CD14-positive monocyte (primary cell): ENCODE data around the gene ZZZ3. TPM values are rescaled to one million over a fixed set of nuclear protein-coding genes. Genes with fewer than 3 reads are reported as not detected.

ENCODE experiments used
- DNase-seq, 3 donors: peaks; one replicate each; pipeline ENCODE4 v3.0.0-alpha.2; 2011 to 2022
- H2AFZ ChIP-seq: 2 replicates; pipeline ENCODE4 v1.6.0; 2012; ENCODE audit warnings: mild to moderate bottlenecking, low read depth, low read length, inconsistent platforms; ENCODE audit not compliant: insufficient read depth, poor library complexity, severe bottlenecking
- H3K27ac ChIP-seq, 2 donors: 1 replicate in 1 of 2; 2 replicates in 1 of 2; pipeline ENCODE4 v1.5.1; 2012 to 2013; ENCODE audit warnings: low read length in 2 of 2, control low read depth in 1 of 2, inconsistent platforms in 1 of 2, low read depth in 1 of 2, mild to moderate bottlenecking in 1 of 2
- H3K27me3 ChIP-seq, 2 donors: one replicate each; pipeline versions ENCODE4 v1.6.0 to v1.6.1; 2011 to 2013; ENCODE audit warnings: low read length in 2 of 2; ENCODE audit not compliant: control insufficient read depth in 2 of 2, insufficient read depth in 2 of 2
- H3K36me3 ChIP-seq, 2 donors: replicated peaks in 1 of 2; 1 replicate in 1 of 2; 2 replicates in 1 of 2; pipeline versions ENCODE4 v1.5.1 to v1.6.1; 2012 to 2013; ENCODE audit warnings: low read length in 2 of 2, control low read depth in 1 of 2, inconsistent platforms in 1 of 2, mild to moderate bottlenecking in 1 of 2; ENCODE audit not compliant: insufficient read depth in 2 of 2, control insufficient read depth in 1 of 2
- H3K4me1 ChIP-seq, 2 donors: 1 replicate in 1 of 2; 2 replicates in 1 of 2; pipeline versions ENCODE4 v1.5.1 to v1.6.1; 2012 to 2013; ENCODE audit warnings: low read length in 2 of 2, control low read depth in 1 of 2, inconsistent platforms in 1 of 2, mild to moderate bottlenecking in 1 of 2, moderate library complexity in 1 of 2; ENCODE audit not compliant: insufficient read depth in 2 of 2, control insufficient read depth in 1 of 2
- H3K4me2 ChIP-seq: replicated peaks from 2 replicates; pipeline ENCODE3; 2012; ENCODE audit warnings: low read length, moderate library complexity, mild to moderate bottlenecking; ENCODE audit not compliant: poor library complexity, severe bottlenecking; ENCODE audit errors: extremely low read depth
- H3K4me3 ChIP-seq, 3 experiments: fragments of 200-600 bp in 1 of 3; sonication (generic) in 1 of 3; replicated peaks in 1 of 3; 1 replicate in 2 of 3; 2 replicates in 1 of 3; pipeline ENCODE4 v1.5.1; 2011 to 2013; ENCODE audit warnings: low read length in 3 of 3, mild to moderate bottlenecking in 3 of 3, control low read depth in 2 of 3, low read depth in 2 of 3, inconsistent platforms in 1 of 3, moderate library complexity in 1 of 3
- H3K79me2 ChIP-seq: 2 replicates; pipeline ENCODE4 v1.6.0; 2012; ENCODE audit warnings: mild to moderate bottlenecking, control low read depth, inconsistent platforms, low read length, moderate library complexity; ENCODE audit not compliant: insufficient read depth
- H3K9ac ChIP-seq: 2 replicates; pipeline ENCODE4 v1.6.0; 2017; ENCODE audit warnings: low read length, mild to moderate bottlenecking; ENCODE audit not compliant: insufficient read depth, poor library complexity, severe bottlenecking
- H3K9me3 ChIP-seq, 2 donors: replicated peaks in 1 of 2; 1 replicate in 1 of 2; 2 replicates in 1 of 2; pipeline versions ENCODE4 v1.5.1 to v1.6.1; 2012 to 2013; ENCODE audit warnings: low read length in 2 of 2, control low read depth in 1 of 2; ENCODE audit not compliant: control insufficient read depth in 1 of 2, insufficient read depth in 1 of 2
- H4K20me1 ChIP-seq: 2 replicates; pipeline ENCODE4 v1.6.0; 2012; ENCODE audit warnings: mild to moderate bottlenecking, low read length, control low read depth, moderate library complexity; ENCODE audit not compliant: insufficient read depth
- H3K27ac Mint-ChIP-seq, 7 donors: one replicate each; pipeline ENCODE4 v1.8.0; 2020; ENCODE audit warnings: mild to moderate bottlenecking in 7 of 7, mixed read lengths in 7 of 7, moderate library complexity in 6 of 7, inconsistent platforms in 2 of 7
- H3K27me3 Mint-ChIP-seq, 3 donors: one replicate each; pipeline ENCODE4 v1.8.0; 2021 to 2022; ENCODE audit warnings: low read depth in 3 of 3, mild to moderate bottlenecking in 3 of 3, mixed read lengths in 3 of 3, moderate library complexity in 3 of 3, inconsistent platforms in 1 of 3
- H3K36me3 Mint-ChIP-seq, 2 donors: one replicate each; pipeline ENCODE4 v1.8.0; 2020; ENCODE audit warnings: mixed read lengths in 2 of 2, inconsistent platforms in 1 of 2, mild to moderate bottlenecking in 1 of 2
- H3K4me1 Mint-ChIP-seq: one replicate; pipeline ENCODE4 v1.8.0; 2020; ENCODE audit warnings: mild to moderate bottlenecking, mixed read lengths
- H3K4me3 Mint-ChIP-seq, 2 donors: one replicate each; pipeline ENCODE4 v1.8.0; 2020; ENCODE audit warnings: mild to moderate bottlenecking in 2 of 2, mixed read lengths in 2 of 2, moderate library complexity in 1 of 2
- H3K9me3 Mint-ChIP-seq, 7 donors: one replicate each; pipeline ENCODE4 v1.8.0; 2020 to 2022; ENCODE audit warnings: mixed read lengths in 7 of 7, mild to moderate bottlenecking in 6 of 7, moderate library complexity in 6 of 7, inconsistent platforms in 2 of 7
- WGBS: methylation state at CpG from one replicate; pipeline ENCODE4 v1.1.5; 2013; ENCODE audit warnings: missing lambda C conversion rate; ENCODE audit not compliant: insufficient coverage; 5-methylcytosine and 5-hydroxymethylcytosine counted together
- intact Hi-C, 2 donors: fragments of 100-400 bp; cut with micrococcal nuclease; formaldehyde crosslinking; loops; one replicate each; pipeline versions ENCODE4 v1.15.0 to v1.15.1; 2023
- polyA plus RNA-seq, 3 donors: library from polyadenylated mRNA; depleted of rRNA in 1 of 3; unstranded in 2 of 3; stranded (reverse) in 1 of 3; fragments of 300-500 nt in 2 of 3; fragments of >200 nt in 1 of 3; fragmentation: Illumina TruSeq in 2 of 3; gene quantifications; 1 replicate in 2 of 3; 2 replicates in 1 of 3; pipeline ENCODE4 v1.2.3, GENCODE V29; 2012 to 2021
- TF ChIP-seq, protein P1 (sequence below): fragments of 200-600 bp; IDR thresholded peaks from one replicate; pipeline ENCODE4 v1.8.0; 2022; ENCODE audit warnings: antibody characterized with exemption, mild to moderate bottlenecking

The ZZZ3 gene
- polyA plus RNA-seq, 3 donors = 8.1 to 12.3 (median 10.0) TPM

DNA sequence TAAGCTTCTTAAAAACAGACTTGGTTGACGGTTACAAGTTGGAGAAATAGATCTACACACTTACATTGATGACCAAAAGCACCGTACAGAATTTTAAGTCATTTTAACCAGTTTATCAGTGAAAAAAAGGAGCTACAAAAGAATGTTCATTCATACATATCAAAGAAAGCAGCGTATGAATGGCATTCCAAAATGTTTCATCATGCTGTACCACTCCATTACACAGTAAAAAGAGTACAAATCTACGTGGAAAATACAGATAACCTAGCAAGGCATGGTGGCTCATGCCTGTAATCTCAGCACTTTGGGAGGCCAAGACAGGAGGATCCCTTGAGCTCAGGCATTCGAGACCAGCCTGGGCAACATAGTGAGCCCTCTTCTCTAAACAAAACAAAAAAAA lies 40.3 kb downstream of the ZZZ3 start:
- Mint-ChIP-seq H3K9me3 (peaks cover 0 to 2% (median 0%) of the 10 kb centered on the region in 7 donors), H3K4me1 (peaks cover 6% of the 10 kb centered on the region), H3K4me3 (no peak overlapping the region), H3K36me3 (peaks cover 28 to 39% of the 10 kb centered on the region in 2 donors), H3K27me3 (no peaks in the 10 kb centered on the region), H3K27ac (peak overlapping the region in 2 of 7 donors; percentile 12 to 64)
- 100% methylated on average over 2 of the region's 5 CpGs for WGBS
- Histone ChIP-seq H2AFZ (no peak overlapping the region), H3K4me3 (no peak overlapping the region), H3K4me2 (no peak overlapping the region), H3K4me1 (no peaks in the 10 kb centered on the region), H4K20me1 (peaks cover 32% of the 10 kb centered on the region), H3K36me3 (peaks cover 13 to 53% of the 10 kb centered on the region in 2 donors), H3K9ac (no peak overlapping the region), H3K27ac (no peak overlapping the region), H3K9me3 (no peaks in the 10 kb centered on the region), H3K79me2 (peaks cover 52% of the 10 kb centered on the region), H3K27me3 (no peaks in the 10 kb centered on the region)
- intact Hi-C loops = no loop called here
- TF ChIP-seq, protein P1, sequence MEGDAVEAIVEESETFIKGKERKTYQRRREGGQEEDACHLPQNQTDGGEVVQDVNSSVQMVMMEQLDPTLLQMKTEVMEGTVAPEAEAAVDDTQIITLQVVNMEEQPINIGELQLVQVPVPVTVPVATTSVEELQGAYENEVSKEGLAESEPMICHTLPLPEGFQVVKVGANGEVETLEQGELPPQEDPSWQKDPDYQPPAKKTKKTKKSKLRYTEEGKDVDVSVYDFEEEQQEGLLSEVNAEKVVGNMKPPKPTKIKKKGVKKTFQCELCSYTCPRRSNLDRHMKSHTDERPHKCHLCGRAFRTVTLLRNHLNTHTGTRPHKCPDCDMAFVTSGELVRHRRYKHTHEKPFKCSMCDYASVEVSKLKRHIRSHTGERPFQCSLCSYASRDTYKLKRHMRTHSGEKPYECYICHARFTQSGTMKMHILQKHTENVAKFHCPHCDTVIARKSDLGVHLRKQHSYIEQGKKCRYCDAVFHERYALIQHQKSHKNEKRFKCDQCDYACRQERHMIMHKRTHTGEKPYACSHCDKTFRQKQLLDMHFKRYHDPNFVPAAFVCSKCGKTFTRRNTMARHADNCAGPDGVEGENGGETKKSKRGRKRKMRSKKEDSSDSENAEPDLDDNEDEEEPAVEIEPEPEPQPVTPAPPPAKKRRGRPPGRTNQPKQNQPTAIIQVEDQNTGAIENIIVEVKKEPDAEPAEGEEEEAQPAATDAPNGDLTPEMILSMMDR = no peak
- DNase-seq = no peak

DNA sequence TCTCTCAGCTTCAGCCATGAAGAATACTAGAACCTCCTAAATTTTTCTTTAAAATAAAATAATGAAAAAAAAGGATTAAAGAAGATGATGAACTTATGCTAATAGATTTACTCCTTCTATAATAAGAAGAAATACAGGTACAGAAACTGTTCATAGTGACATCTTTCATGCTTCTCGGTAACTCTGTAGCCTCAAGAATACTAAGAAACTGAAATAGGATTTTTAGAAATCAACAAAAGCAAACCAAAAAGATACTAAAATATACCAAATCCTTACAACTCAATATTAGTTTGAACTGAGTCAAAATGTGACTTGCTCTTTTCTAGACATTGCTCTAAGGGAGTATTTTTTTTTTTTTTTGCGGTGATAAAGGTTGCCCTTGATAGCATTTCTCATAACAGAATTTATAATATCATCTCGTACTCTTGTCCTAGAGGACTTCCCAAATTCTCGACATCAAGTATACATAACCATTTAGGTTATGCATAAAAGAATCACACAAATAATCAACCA lies 42.8 kb downstream of the ZZZ3 start:
- Histone ChIP-seq H4K20me1 (peaks cover 21% of the 10 kb centered on the region), H3K27ac (no peak overlapping the region), H2AFZ (no peak overlapping the region), H3K27me3 (no peaks in the 10 kb centered on the region), H3K9me3 (no peaks in the 10 kb centered on the region), H3K4me1 (no peaks in the 10 kb centered on the region), H3K36me3 (peaks cover 23 to 59% of the 10 kb centered on the region in 2 donors), H3K4me3 (no peak overlapping the region), H3K79me2 (peaks cover 27% of the 10 kb centered on the region), H3K4me2 (no peak overlapping the region), H3K9ac (no peak overlapping the region)
- no peak overlapping the region for H3K4me3 Mint-ChIP-seq
- H3K4me1 Mint-ChIP-seq = peaks cover 6% of the 10 kb centered on the region
- no peak for DNase-seq
- no peaks in the 10 kb centered on the region for H3K27me3 Mint-ChIP-seq
- H3K36me3 Mint-ChIP-seq = peaks cover 24 to 27% of the 10 kb centered on the region in 2 donors
- TF ChIP-seq, protein P1 = no peak
- intact Hi-C loops = no loop called here
- no peak overlapping the region for H3K27ac Mint-ChIP-seq
- WGBS = 80% methylated on average over 2 of the region's 4 CpGs
- H3K9me3 Mint-ChIP-seq = no peaks in the 10 kb centered on the region
